ENCODE measurements around the gene CYTH3. TPM values are rescaled to one million over a fixed set of nuclear protein-coding genes. Genes with fewer than 3 reads are reported as not detected.
A peak's percentile ranks its signal among the peaks of the same experiment; 100 is the strongest.

The CYTH3 gene
- total and polyA plus RNA-seq, 2 of the 4 experiments (the other 2 are of a cell fraction), result 14.2 to 34.8 TPM

DNA sequence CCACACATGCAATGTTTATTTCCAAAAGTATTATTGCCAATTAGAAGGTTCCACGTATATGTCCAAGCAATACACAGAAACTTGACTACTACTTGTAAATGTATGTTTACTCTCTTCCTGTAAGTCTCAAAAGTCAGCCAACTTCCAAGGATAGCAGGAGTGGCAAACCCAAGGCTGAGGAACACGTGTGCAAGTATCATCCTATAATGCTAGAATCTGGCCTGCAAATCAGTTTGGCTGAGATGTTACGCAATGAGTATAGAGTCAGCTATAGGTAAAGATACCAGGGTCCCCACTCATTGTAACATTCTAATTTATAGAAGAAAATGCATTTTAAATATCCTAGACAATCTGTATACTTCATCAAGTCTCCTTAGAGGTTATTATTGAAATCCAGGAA is 34.7 kb downstream of the CYTH3 start:
- H3K14ac ChIP-seq (replicated peaks; ENCODE audit: low read depth, low read length), result no peak overlapping the region
- DNase-seq (no peak), ATAC-seq (ENCODE audit: low read depth) (no peak)
- in situ Hi-C loops (cut with MboI; ENCODE audit: low sequenced_read_pairs) (no loop called here), dilution Hi-C loops (cut with HindIII; ENCODE audit: low sequenced_read_pairs, unreplicated experiment) (no loop called here), intact Hi-C loops (cut with micrococcal nuclease) (no loop called here)
- no peak overlapping the region for H3K4me2 ChIP-seq (ENCODE audit: low read depth, low read length)
- CTCF ChIA-PET, result interaction anchor here (1.2 kb wide), 1 partner anchor 8 kb away, joined by 7 read pairs; no protein-coding TSS in a partner anchor
- H3K9me1 ChIP-seq (ENCODE audit: insufficient read depth, low read length), result peaks cover 17% of the 10 kb centered on the region
- H3K56ac ChIP-seq (ENCODE audit: extremely low read depth, insufficient read depth, low read length), result no peak overlapping the region
- TF ChIP-seq CEBPB (IDR thresholded peaks at IDR 0.05; ENCODE audit: low read depth, low read length), result peak; percentile 91
- no peak for TF ChIP-seq MAFK (IDR thresholded peaks at IDR 0.05; ENCODE audit: low read depth, low read length)
- H3K9ac ChIP-seq (ENCODE audit: low read depth, low read length), result no peak overlapping the region
- no peak overlapping the region for H2BK20ac ChIP-seq (ENCODE audit: low read depth, low read length)
- no peak overlapping the region for H2BK120ac ChIP-seq (ENCODE audit: low read depth, low read length)
- no peak overlapping the region for H3K23ac ChIP-seq (ENCODE audit: low read depth, low read length)
- no peak overlapping the region for H4K5ac ChIP-seq (ENCODE audit: low read depth, low read length)
- no TSS peak for BruUV-seq (replicated peaks)
- H4K91ac ChIP-seq (ENCODE audit: insufficient read depth, low read depth, low read length), result no peak overlapping the region
- POLR2A ChIA-PET (ENCODE audit: unreplicated experiment), result no interaction called here
- H3K18ac ChIP-seq (ENCODE audit: low read depth, low read length), result no peak overlapping the region
- H4K8ac ChIP-seq (ENCODE audit: low read depth in 2 of 2, low read length in 2 of 2), result no peak overlapping the region
- peaks cover 25 to 67% of the 10 kb centered on the region in 2 experiments for H3K79me1 ChIP-seq (ENCODE audit: low read depth in 1 of 2, low read length in 2 of 2)
- no peak overlapping the region for H2BK15ac ChIP-seq (ENCODE audit: low read depth, low read length)
- H3K4me3 ChIP-seq (ENCODE audit: insufficient read depth, low read depth, low read length), result no peak overlapping the region
- H3K4ac ChIP-seq (ENCODE audit: low read depth, low read length), result no peak overlapping the region
- no peaks in the 10 kb centered on the region for H3K36me3 ChIP-seq (ENCODE audit: control insufficient read depth, insufficient read depth, low read length)
- H2BK5ac ChIP-seq (ENCODE audit: low read depth, low read length, poor library complexity, severe bottlenecking), result no peak overlapping the region
- H3K9me3 ChIP-seq (ENCODE audit: control insufficient read depth, insufficient read depth, low read length), result no peaks in the 10 kb centered on the region
- H2AK5ac ChIP-seq (ENCODE audit: low read depth, low read length), result no peak overlapping the region
- WGBS, 2 experiments (ENCODE audit: extremely low coverage in 2 of 2, insufficient read length in 1 of 2), result 67% methylated on average over 1 of the region's 3 CpGs; no CpG with 5 or more reads in 1 of the 2 experiments
- no peak overlapping the region for H2AK9ac ChIP-seq (replicated peaks; ENCODE audit: low read depth, low read length, poor library complexity)
- H4K20me1 ChIP-seq (ENCODE audit: insufficient read depth, low read length), result peaks cover 12% of the 10 kb centered on the region; the same call in 1 of the 2 replicates
- H2AFZ ChIP-seq (replicated peaks; ENCODE audit: low read length, poor library complexity), result no peak overlapping the region
- H3K27ac ChIP-seq (ENCODE audit: insufficient read depth, low read length), result no peak overlapping the region
- H3K27me3 ChIP-seq (ENCODE audit: control insufficient read depth, insufficient read depth, low read length), result no peaks in the 10 kb centered on the region
- peaks cover 4% of the 10 kb centered on the region for H3K4me1 ChIP-seq (ENCODE audit: control insufficient read depth, insufficient read depth, low read length)
